Measurements from ENCODE around the gene XAGE5. TPM values are rescaled to one million over a fixed set of nuclear protein-coding genes. Genes with fewer than 3 reads are reported as not detected.

Gene XAGE5
- total RNA-seq, 2 experiments from 2014 or later: not detected

GRCh38 chrX:52865343-52865998 lies 54.4 kb downstream of the XAGE5 start:
- Mint-ChIP-seq H3K9me3 (no peaks in the 10 kb centered on the region), H3K36me3 (ENCODE audit: low read depth) (no peaks in the 10 kb centered on the region), H3K4me1 (no peaks in the 10 kb centered on the region), H3K27ac (no peak overlapping the region), H3K4me3 (no peak overlapping the region), H3K27me3 (peaks cover 11% of the 10 kb centered on the region)
- DNase-seq: no peak
- CTCF ChIA-PET: no interaction called here
- POLR2A ChIA-PET: no interaction called here

Other genes starting within 250 kb of the XAGE5 start
- not detected for gene SSX7, start 156.4 kb upstream of the XAGE5 start, total RNA-seq
- gene SSX2, start 104.1 kb upstream of the XAGE5 start, total RNA-seq: not detected
- not detected for gene SSX2B, start 60.0 kb upstream of the XAGE5 start, total RNA-seq
- not detected for gene SPANXN5, start 13.9 kb upstream of the XAGE5 start, total RNA-seq
- not detected for gene XAGE3, start 56.8 kb downstream of the XAGE5 start, total RNA-seq
- 10 to 100 TPM; 10.3 to 12.2 TPM for gene FAM156B, start 86.0 kb downstream of the XAGE5 start, total RNA-seq
- 10 to 100 TPM; 18.5 to 21.0 TPM for gene FAM156A, start 147.2 kb downstream of the XAGE5 start, total RNA-seq
- not detected for gene GPR173, start 237.5 kb downstream of the XAGE5 start, total RNA-seq